LNCAP (cell line): ENCODE measurements around the gene ANO3.

Source experiments
- TF ChIP-seq, protein P1 (sequence below): fragments of 450-650 bp; IDR thresholded peaks from 2 replicates; pipeline ENCODE4 v1.5.1; 2017; ENCODE audit warnings: mild to moderate bottlenecking

ANO3 gene

DNA sequence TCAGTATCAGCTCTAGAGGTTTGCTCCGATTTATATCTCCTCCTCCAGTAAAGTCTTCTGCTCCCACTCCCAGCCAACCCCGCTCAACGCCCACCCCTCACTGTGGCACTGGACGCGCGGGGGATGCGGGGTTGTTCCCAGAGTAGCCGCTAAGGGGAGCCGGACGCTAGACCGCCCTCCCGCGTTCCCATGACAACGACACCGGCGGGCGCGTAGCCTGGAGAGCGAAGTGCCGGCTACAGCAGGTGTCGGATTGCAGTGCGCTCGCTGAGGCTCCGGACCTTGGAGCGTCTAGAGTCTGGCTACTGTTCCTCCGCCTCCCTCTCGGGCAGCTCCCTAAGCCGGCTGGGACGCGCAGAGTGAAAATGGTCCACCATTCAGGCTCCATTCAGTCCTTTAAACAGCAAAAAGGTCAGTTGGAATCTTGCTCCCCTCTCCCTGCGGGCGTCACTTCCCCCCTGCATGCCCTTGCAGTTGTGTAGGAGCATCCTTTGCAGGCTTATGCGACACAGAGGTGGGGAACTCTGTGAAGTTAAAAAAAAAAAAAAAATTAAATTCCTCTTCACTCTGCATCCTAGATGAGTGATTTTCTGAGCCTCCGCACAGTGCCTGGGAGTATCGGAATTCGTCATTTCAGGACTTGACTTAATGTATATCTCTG is at the start of gene ANO3:
TSS of gene ANO3 (plus strand) at position 220 of the 661 bp plus-strand sequence. CDS start at position 366, 146 bp downstream.
- TF ChIP-seq, protein P1, sequence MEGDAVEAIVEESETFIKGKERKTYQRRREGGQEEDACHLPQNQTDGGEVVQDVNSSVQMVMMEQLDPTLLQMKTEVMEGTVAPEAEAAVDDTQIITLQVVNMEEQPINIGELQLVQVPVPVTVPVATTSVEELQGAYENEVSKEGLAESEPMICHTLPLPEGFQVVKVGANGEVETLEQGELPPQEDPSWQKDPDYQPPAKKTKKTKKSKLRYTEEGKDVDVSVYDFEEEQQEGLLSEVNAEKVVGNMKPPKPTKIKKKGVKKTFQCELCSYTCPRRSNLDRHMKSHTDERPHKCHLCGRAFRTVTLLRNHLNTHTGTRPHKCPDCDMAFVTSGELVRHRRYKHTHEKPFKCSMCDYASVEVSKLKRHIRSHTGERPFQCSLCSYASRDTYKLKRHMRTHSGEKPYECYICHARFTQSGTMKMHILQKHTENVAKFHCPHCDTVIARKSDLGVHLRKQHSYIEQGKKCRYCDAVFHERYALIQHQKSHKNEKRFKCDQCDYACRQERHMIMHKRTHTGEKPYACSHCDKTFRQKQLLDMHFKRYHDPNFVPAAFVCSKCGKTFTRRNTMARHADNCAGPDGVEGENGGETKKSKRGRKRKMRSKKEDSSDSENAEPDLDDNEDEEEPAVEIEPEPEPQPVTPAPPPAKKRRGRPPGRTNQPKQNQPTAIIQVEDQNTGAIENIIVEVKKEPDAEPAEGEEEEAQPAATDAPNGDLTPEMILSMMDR: peak; percentile 79

- TF ChIP-seq, protein P1: no peak
Measured at GRCh38 chr11:26283852-26284408, 48.0 kb upstream of the ANO3 start.

DNA sequence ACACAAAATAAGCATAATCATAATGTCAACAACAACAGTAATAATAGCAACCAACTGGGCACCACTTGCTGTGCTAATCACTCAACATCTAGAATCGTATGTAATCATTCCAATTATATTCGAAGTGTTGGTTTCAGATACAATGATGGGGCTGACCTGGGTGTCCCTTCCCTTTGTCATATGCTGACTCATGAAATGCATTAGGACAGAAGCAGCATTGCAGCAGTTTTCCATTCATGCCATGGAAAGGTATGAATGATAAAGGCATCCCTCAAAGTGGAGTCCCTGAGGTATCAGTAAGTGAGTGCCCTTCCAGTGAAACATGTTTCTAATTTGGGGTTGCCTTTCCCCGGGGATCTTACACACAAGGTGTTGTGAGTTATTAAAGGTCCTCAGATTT is 46.3 kb upstream of the ANO3 start:
- TF ChIP-seq, protein P1: no peak

DNA sequence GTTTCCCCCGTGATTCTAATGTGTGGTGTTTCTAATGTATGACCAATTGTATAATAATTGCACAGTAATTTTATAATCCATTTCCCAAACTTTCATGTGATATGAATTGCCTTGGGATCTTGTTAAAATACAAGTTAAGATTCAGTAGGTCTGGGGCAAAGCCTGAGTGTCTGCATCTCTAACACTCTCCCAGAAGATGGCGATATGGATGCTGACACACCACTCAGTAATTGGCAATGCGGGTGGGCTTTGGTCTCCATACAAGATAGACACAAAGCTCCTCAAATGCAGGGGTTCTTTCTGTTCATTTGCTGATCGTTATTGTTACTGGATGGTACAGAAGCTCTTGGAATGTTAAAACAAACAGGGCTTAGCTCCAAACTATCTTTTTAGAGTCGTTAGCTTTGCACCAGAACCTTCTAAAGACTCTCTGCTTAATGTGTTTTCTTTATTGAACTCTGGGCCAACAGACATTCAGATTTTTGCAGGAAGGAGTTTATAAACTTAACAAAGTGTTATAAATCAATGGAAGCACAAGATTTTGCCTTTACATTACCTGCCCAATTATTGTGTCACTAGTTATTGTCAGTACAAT is 45.4 kb upstream of the ANO3 start:
- TF ChIP-seq, protein P1: peak; percentile 54

- TF ChIP-seq, protein P1: no peak
Measured at GRCh38 chr11:26287067-26287518, 44.8 kb upstream of the ANO3 start.

DNA sequence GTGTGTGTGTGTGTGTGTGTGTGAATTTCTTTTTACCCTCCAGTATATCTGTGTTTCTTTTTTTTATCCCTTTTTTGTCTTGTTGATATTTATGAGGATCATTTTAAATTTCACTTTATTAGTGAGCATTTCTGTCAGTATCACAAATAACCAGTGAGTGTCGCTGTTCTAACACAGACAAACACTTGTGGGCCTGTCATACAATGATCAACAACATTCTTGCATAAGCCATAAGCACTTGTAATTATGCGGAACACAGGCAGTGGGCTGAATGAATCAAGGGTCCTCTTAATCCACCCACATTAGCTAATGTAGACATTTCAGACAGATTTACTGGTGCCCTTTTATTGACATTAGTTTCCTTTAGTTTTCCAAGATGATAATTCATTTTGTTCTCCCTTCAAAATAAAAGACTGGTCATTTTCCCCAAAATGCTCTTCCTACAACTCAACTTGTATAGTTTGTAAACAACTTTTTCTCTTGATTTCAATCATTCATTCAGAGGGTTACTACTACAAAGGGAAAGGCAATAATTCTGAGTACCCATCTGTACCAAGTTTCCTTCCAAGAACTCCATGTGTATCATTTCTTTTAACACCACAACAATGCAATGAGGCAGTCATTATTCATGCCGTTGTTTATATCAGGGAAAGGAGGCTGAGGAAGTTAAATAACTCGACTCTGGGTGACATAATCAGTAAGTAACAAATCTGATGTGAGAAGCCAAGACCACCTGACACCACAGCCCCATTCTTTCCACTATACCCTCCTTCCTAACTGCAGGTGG is 34.5 kb upstream of the ANO3 start:
- TF ChIP-seq, protein P1: peak; percentile 61

DNA sequence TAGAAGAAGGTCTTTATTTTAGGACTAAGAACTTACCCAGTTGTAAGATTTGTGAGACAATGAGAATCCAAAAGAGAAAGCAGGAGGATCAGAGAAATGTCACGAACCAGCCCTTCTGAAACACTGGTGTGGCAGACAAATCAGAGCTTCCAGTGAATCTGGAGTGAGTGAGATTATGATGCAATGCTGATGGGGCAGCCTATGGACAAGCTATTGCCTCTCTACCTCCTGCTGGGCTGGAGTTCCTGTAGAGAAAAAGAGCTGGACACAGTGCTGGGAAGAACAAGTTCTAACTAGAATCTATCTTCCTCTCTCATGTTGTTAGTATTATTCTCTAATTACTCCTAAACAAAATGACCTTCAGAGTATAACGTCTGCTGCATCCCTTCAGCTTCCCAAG is 12.0 kb upstream of the ANO3 start:
- TF ChIP-seq, protein P1: no peak
